IMR-90 (cell line): ENCODE measurements around the gene TMEM181. TPM values are rescaled to one million over a fixed set of nuclear protein-coding genes. Genes with fewer than 3 reads are reported as not detected.
"Not testable (repeated sequence)": the region's sequence is repeated elsewhere in the genome, so short reads cannot be mapped to it uniquely, and the experiment has no call there.

Experiments
- ATAC-seq: fragments of 200-7000 bp; cut with Tn5 transposase; 2 replicates; pipeline ENCODE4 v1.9.1; 2020; ENCODE audit warnings: low read depth, mild to moderate bottlenecking, moderate library complexity
- BruUV-seq: library from RNA; stranded (reverse); fragments of 400-500 nt; replicated peaks from 2 replicates; lab custom pipeline; 2021; lab: Mats Ljungman, UMichigan
- CTCF ChIA-PET: fragments of 300-600 bp; formaldehyde crosslinking; extraction: SDS; loops from one replicate; lab custom pipeline; 2021; ENCODE audit warnings: antibody characterized with exemption; lab: Yijun Ruan, JAX
- POLR2A ChIA-PET: fragments of 300-600 bp; sonication (Branson Sonifier 250); formaldehyde crosslinking; loops from one replicate; lab custom pipeline; 2022; ENCODE audit warnings: antibody characterized with exemption; ENCODE audit not compliant: unreplicated experiment; lab: Charles Lee
- DNase-seq: peaks from one replicate; pipeline ENCODE4 v3.0.0; 2013
- H2AFZ ChIP-seq: replicated peaks from 2 replicates; pipeline ENCODE3; 2013; ENCODE audit warnings: low read length, mild to moderate bottlenecking; ENCODE audit not compliant: poor library complexity
- H2AK5ac ChIP-seq: 2 replicates; pipeline ENCODE4 v1.6.1; 2013; ENCODE audit warnings: low read depth, low read length, inconsistent platforms
- H2AK9ac ChIP-seq: replicated peaks from 2 replicates; pipeline ENCODE3; 2013; ENCODE audit warnings: mild to moderate bottlenecking, low read depth, low read length, moderate library complexity; ENCODE audit not compliant: poor library complexity
- H2BK120ac ChIP-seq: 2 replicates; pipeline ENCODE4 v1.6.1; 2013; ENCODE audit warnings: low read depth, low read length, inconsistent platforms
- H2BK15ac ChIP-seq: 3 replicates; pipeline ENCODE4 v1.6.1; 2013; ENCODE audit warnings: low read depth, low read length, inconsistent platforms
- H2BK20ac ChIP-seq: 2 replicates; pipeline ENCODE4 v1.6.1; 2013; ENCODE audit warnings: low read depth, mild to moderate bottlenecking, inconsistent platforms, low read length, moderate library complexity
- H2BK5ac ChIP-seq: 2 replicates; pipeline ENCODE4 v1.6.1; 2013; ENCODE audit warnings: mild to moderate bottlenecking, low read depth, low read length, inconsistent platforms; ENCODE audit not compliant: poor library complexity, severe bottlenecking
- H3K14ac ChIP-seq: replicated peaks from 2 replicates; pipeline ENCODE4 v1.6.1; 2013; ENCODE audit warnings: low read depth, low read length, inconsistent platforms
- H3K18ac ChIP-seq: 2 replicates; pipeline ENCODE4 v1.6.1; 2013; ENCODE audit warnings: low read depth, low read length, control low read depth
- H3K23ac ChIP-seq: 2 replicates; pipeline ENCODE4 v1.6.1; 2013; ENCODE audit warnings: low read depth, low read length, inconsistent platforms
- H3K27ac ChIP-seq: 2 replicates; pipeline ENCODE4 v1.5.1; 2013; ENCODE audit warnings: mild to moderate bottlenecking, control low read depth, low read length; ENCODE audit not compliant: insufficient read depth
- H3K27me3 ChIP-seq: 2 replicates; pipeline ENCODE4 v1.6.1; 2013; ENCODE audit warnings: low read length; ENCODE audit not compliant: control insufficient read depth, insufficient read depth
- H3K36me3 ChIP-seq: 2 replicates; pipeline ENCODE4 v1.6.1; 2013; ENCODE audit warnings: low read length, mixed read lengths; ENCODE audit not compliant: control insufficient read depth, insufficient read depth
- H3K4ac ChIP-seq: 2 replicates; pipeline ENCODE4 v1.6.1; 2013; ENCODE audit warnings: low read depth, low read length, inconsistent platforms
- H3K4me1 ChIP-seq: 2 replicates; pipeline ENCODE4 v1.6.1; 2013; ENCODE audit warnings: low read length, mixed read lengths; ENCODE audit not compliant: control insufficient read depth, insufficient read depth
- H3K4me2 ChIP-seq: 2 replicates; pipeline ENCODE4 v1.6.1; 2013; ENCODE audit warnings: low read depth, mild to moderate bottlenecking, control low read depth, low read length, moderate library complexity
- H3K4me3 ChIP-seq: 2 replicates; pipeline ENCODE4 v1.5.1; 2013; ENCODE audit warnings: low read depth, mild to moderate bottlenecking, control low read depth, low read length, moderate library complexity; ENCODE audit not compliant: insufficient read depth
- H3K56ac ChIP-seq: 2 replicates; pipeline ENCODE4 v1.6.1; 2013; ENCODE audit warnings: low read length, inconsistent platforms; ENCODE audit not compliant: insufficient read depth; ENCODE audit errors: extremely low read depth
- H3K79me1 ChIP-seq, 2 experiments: 2 replicates each; pipeline ENCODE4 v1.6.1; 2013; ENCODE audit warnings: low read length in 2 of 2, inconsistent platforms in 1 of 2, low read depth in 1 of 2
- H3K9ac ChIP-seq: 2 replicates; pipeline ENCODE4 v1.6.1; 2013; ENCODE audit warnings: low read depth, low read length, control low read depth
- H3K9me1 ChIP-seq: 2 replicates; pipeline ENCODE4 v1.6.1; 2013; ENCODE audit warnings: low read length, inconsistent platforms; ENCODE audit not compliant: insufficient read depth
- H3K9me3 ChIP-seq: 2 replicates; pipeline ENCODE4 v1.6.1; 2013; ENCODE audit warnings: low read length; ENCODE audit not compliant: control insufficient read depth, insufficient read depth
- H4K20me1 ChIP-seq: 2 replicates; pipeline ENCODE4 v1.6.1; 2013; ENCODE audit warnings: low read length, inconsistent platforms; ENCODE audit not compliant: insufficient read depth
- H4K5ac ChIP-seq: 2 replicates; pipeline ENCODE4 v1.6.1; 2013; ENCODE audit warnings: mild to moderate bottlenecking, low read depth, low read length, control low read depth
- H4K8ac ChIP-seq, 2 experiments: 2 replicates each; pipeline ENCODE4 v1.6.1; 2013; ENCODE audit warnings: low read depth in 2 of 2, low read length in 2 of 2, control low read depth in 1 of 2, inconsistent platforms in 1 of 2
- H4K91ac ChIP-seq: 2 replicates; pipeline ENCODE4 v1.6.1; 2013; ENCODE audit warnings: low read depth, low read length, inconsistent platforms; ENCODE audit not compliant: insufficient read depth
- WGBS, 2 experiments: methylation state at CpG; one replicate each; pipeline versions ENCODE4 v1.1.5 to v1.1.7; 2013; ENCODE audit warnings: missing lambda C conversion rate in 2 of 2; ENCODE audit not compliant: insufficient read length in 1 of 2; ENCODE audit errors: extremely low coverage in 2 of 2; 5-methylcytosine and 5-hydroxymethylcytosine counted together
- dilution Hi-C: fragments of 300-500 bp; cut with HindIII; formaldehyde crosslinking; loops from one replicate; pipeline ENCODE4 v1.14.3; 2018; ENCODE audit warnings: low sequenced_read_pairs; ENCODE audit not compliant: unreplicated experiment
- in situ Hi-C: fragments of 300-500 bp; cut with MboI; formaldehyde crosslinking; loops from 3 replicates; pipeline ENCODE4 v1.14.3; 2019; ENCODE audit warnings: low sequenced_read_pairs, inconsistent platforms, mixed read lengths
- intact Hi-C: fragments of 100-400 bp; cut with micrococcal nuclease; formaldehyde crosslinking; loops from 2 replicates; pipeline ENCODE4 v1.10.0; 2022
- polyA plus RNA-seq, 3 experiments: library from polyadenylated mRNA; depleted of rRNA; stranded (reverse); fragments of >200 nt; gene quantifications; 2 replicates each; pipeline ENCODE4 v1.2.3, GENCODE V29; 2012; ENCODE audit warnings: low replicate concordance in 1 of 3
- total RNA-seq: library from RNA; depleted of rRNA; stranded (reverse); fragments of >200 nt; gene quantifications from 2 replicates; pipeline ENCODE4 v1.2.3, GENCODE V29; 2012

The TMEM181 gene
- total and polyA plus RNA-seq, 2 of the 4 experiments (the other 2 are of a cell fraction): 22.8 to 27.8 TPM

DNA sequence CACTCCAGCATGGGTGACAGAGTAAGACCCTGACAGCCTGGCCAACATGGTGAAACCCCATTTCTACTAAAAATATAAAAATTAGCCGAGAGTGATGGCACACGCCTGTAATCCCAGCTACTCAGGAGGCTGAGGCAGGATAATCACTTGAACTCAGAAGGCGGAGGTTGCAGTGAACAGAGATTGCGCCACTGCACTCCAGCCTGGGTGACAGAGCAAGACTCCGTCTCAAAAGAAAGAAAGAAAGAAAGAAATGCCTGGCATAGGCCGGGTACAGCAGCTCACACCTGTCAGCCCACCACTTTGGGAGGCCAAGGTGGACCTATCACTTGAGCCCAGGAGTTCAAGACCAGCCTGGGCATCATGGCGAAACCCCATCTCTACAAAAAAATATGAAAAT, 38.9 kb upstream of the TMEM181 start:
- H4K8ac ChIP-seq, H3K4ac ChIP-seq, H2BK120ac ChIP-seq, BruUV-seq, H3K9me1 ChIP-seq, H2BK20ac ChIP-seq, H3K9me3 ChIP-seq, H3K4me1 ChIP-seq, H3K23ac ChIP-seq, H3K18ac ChIP-seq, H3K27ac ChIP-seq, H3K14ac ChIP-seq, POLR2A ChIA-PET, H2BK15ac ChIP-seq, in situ Hi-C loops, intact Hi-C loops, H4K20me1 ChIP-seq, H4K91ac ChIP-seq, H3K4me2 ChIP-seq, H2BK5ac ChIP-seq, H2AK9ac ChIP-seq, H2AFZ ChIP-seq, H3K79me1 ChIP-seq, H2AK5ac ChIP-seq, H3K4me3 ChIP-seq, dilution Hi-C loops, H3K56ac ChIP-seq, H3K9ac ChIP-seq, DNase-seq, H3K36me3 ChIP-seq, H4K5ac ChIP-seq, ATAC-seq: not testable (repeated sequence)
- 100% methylated on average over 2 of the region's 7 CpGs; no CpG with 5 or more reads in 1 of the 2 experiments for WGBS, 2 experiments
- CTCF ChIA-PET: interaction anchor here (0.6 kb wide), 1 partner anchor 310 kb away, joined by 5 read pairs; no protein-coding TSS in a partner anchor
- peaks cover 12% of the 10 kb centered on the region for H3K27me3 ChIP-seq
